PC-3 (cell line): ENCODE measurements around the gene MAMLD1. TPM values are rescaled to one million over a fixed set of nuclear protein-coding genes. Genes with fewer than 3 reads are reported as not detected.

Source experiments
- ATAC-seq: fragments of 200-7000 bp; cut with Tn5 transposase; 2 replicates; pipeline ENCODE4 v1.9.1; 2020; ENCODE audit warnings: mild to moderate bottlenecking, moderate library complexity
- BruUV-seq: library from RNA; stranded (reverse); fragments of 400-500 nt; replicated peaks from 2 replicates; lab custom pipeline; 2021; lab: Mats Ljungman, UMichigan
- CTCF ChIA-PET: fragments of 300-600 bp; sonication (Branson Sonifier 250); formaldehyde crosslinking; loops from one replicate; lab custom pipeline; 2022; ENCODE audit warnings: antibody characterized with exemption; lab: Charles Lee
- POLR2A ChIA-PET: fragments of 300-600 bp; sonication (Branson Sonifier 250); formaldehyde crosslinking; loops from one replicate; lab custom pipeline; 2022; ENCODE audit warnings: antibody characterized with exemption; ENCODE audit not compliant: unreplicated experiment; lab: Charles Lee
- DNase-seq: peaks from one replicate; pipeline ENCODE4 v3.0.0-alpha.2; 2015
- H2AFZ ChIP-seq: fragments of 300-600 bp; sonication (generic); 2 replicates; pipeline ENCODE4 v1.6.0; 2016; ENCODE audit warnings: antibody characterized with exemption, low read length
- H3F3A ChIP-seq: fragments of 300-600 bp; sonication (generic); one replicate; pipeline ENCODE4 v1.6.0; 2017; ENCODE audit warnings: antibody characterized with exemption, low read length, control low read depth, mild to moderate bottlenecking; ENCODE audit not compliant: unreplicated experiment
- H3K27ac ChIP-seq: fragments of 300-600 bp; sonication (generic); 2 replicates; pipeline ENCODE4 v1.5.1; 2016; ENCODE audit warnings: mild to moderate bottlenecking, low read length
- H3K27me3 ChIP-seq: fragments of 300-600 bp; sonication (generic); 2 replicates; pipeline ENCODE4 v1.6.1; 2016; ENCODE audit warnings: low read length, mixed read lengths
- H3K36me3 ChIP-seq: fragments of 300-600 bp; sonication (generic); 2 replicates; pipeline ENCODE4 v1.6.1; 2016; ENCODE audit warnings: low read depth, mixed run types, low read length, mixed read lengths
- H3K4me1 ChIP-seq: fragments of 300-600 bp; sonication (generic); 2 replicates; pipeline ENCODE4 v1.5.1; 2016; ENCODE audit warnings: low read length; ENCODE audit not compliant: insufficient read depth
- H3K4me2 ChIP-seq: fragments of 300-600 bp; sonication (generic); 2 replicates; pipeline ENCODE4 v1.6.0; 2016; ENCODE audit warnings: low read length
- H3K4me3 ChIP-seq: fragments of 300-600 bp; sonication (generic); 2 replicates; pipeline ENCODE4 v1.5.1; 2016; ENCODE audit warnings: mild to moderate bottlenecking, low read length, mixed read lengths
- H3K79me2 ChIP-seq: fragments of 300-600 bp; sonication (generic); 2 replicates; pipeline ENCODE4 v1.6.1; 2017; ENCODE audit warnings: low read length, mixed read lengths
- H3K9ac ChIP-seq: fragments of 300-600 bp; sonication (generic); 2 replicates; pipeline ENCODE4 v1.6.0; 2016; ENCODE audit warnings: mild to moderate bottlenecking, low read length
- H3K9me2 ChIP-seq: fragments of 300-600 bp; sonication (generic); replicated peaks from 2 replicates; pipeline ENCODE4 v1.6.1; 2016; ENCODE audit warnings: mixed run types, low read length, mixed read lengths
- H3K9me3 ChIP-seq: fragments of 300-600 bp; sonication (generic); 2 replicates; pipeline ENCODE4 v1.6.1; 2016; ENCODE audit warnings: low read length, mixed read lengths
- H4K20me1 ChIP-seq: fragments of 300-600 bp; sonication (generic); 2 replicates; pipeline ENCODE4 v1.6.1; 2016; ENCODE audit warnings: low read length, mixed read lengths
- EZH2 ChIP-seq: fragments of 300-600 bp; sonication (generic); IDR thresholded peaks from one replicate; pipeline ENCODE4 v1.6.1; 2017; ENCODE audit warnings: antibody characterized with exemption, mild to moderate bottlenecking, low read length; ENCODE audit not compliant: unreplicated experiment
- EZH2phosphoT487 ChIP-seq: fragments of 300-600 bp; sonication (generic); IDR thresholded peaks from 2 replicates; pipeline ENCODE4 v1.6.1; 2018; ENCODE audit warnings: mild to moderate bottlenecking, antibody characterized with exemption, low read length, borderline replicate concordance
- intact Hi-C: fragments of 100-400 bp; cut with micrococcal nuclease; formaldehyde crosslinking; loops from 2 replicates; pipeline ENCODE4 v1.9.0; 2023
- total RNA-seq: library from RNA; depleted of rRNA; stranded (reverse); fragments of >200 nt; gene quantifications from 2 replicates; pipeline ENCODE4 v1.2.3, GENCODE V29; 2014
- TF ChIP-seq, protein P1 (sequence below): fragments of 300-600 bp; sonication (generic); conservative IDR thresholded peaks from 2 replicates; pipeline ENCODE4 v1.5.1; 2017; ENCODE audit warnings: antibody characterized with exemption, low read depth, mild to moderate bottlenecking, low read length

MAMLD1 gene
- total RNA-seq, 1 experiment from 2014 or later: 2.8 TPM

DNA sequence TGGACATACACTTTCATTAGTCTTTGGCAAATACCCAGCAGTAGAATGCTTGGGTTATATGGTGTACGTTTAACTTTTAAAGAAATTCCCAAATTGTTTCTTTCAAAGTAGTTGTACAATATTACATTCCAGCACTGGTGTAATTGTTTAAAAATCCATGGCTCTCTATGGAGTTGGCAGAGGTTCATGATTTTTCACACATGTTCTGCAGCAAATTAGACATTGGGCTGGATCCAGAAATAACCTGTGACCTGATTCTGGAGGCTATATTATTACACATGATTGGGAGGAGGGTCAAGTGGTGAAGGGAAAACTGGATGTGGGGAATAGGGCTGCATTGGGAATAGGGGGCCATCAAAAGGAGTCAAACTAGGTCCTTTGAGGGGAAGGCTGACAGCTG is 41.9 kb downstream of the MAMLD1 start:
- no peak overlapping the region for H3K4me3 ChIP-seq
- no peak for ATAC-seq
- CTCF ChIA-PET: no interaction called here
- no TSS peak for BruUV-seq
- DNase-seq: no peak
- no peaks in the 10 kb centered on the region for H3F3A ChIP-seq
- no peaks in the 10 kb centered on the region for H3K9me3 ChIP-seq
- no peak overlapping the region for H3K4me2 ChIP-seq
- H3K4me1 ChIP-seq: no peaks in the 10 kb centered on the region
- no peaks in the 10 kb centered on the region for H3K36me3 ChIP-seq
- no peaks in the 10 kb centered on the region for H3K9me2 ChIP-seq
- intact Hi-C loops: no loop called here
- no peaks in the 10 kb centered on the region for H3K27me3 ChIP-seq
- TF ChIP-seq, protein P1, sequence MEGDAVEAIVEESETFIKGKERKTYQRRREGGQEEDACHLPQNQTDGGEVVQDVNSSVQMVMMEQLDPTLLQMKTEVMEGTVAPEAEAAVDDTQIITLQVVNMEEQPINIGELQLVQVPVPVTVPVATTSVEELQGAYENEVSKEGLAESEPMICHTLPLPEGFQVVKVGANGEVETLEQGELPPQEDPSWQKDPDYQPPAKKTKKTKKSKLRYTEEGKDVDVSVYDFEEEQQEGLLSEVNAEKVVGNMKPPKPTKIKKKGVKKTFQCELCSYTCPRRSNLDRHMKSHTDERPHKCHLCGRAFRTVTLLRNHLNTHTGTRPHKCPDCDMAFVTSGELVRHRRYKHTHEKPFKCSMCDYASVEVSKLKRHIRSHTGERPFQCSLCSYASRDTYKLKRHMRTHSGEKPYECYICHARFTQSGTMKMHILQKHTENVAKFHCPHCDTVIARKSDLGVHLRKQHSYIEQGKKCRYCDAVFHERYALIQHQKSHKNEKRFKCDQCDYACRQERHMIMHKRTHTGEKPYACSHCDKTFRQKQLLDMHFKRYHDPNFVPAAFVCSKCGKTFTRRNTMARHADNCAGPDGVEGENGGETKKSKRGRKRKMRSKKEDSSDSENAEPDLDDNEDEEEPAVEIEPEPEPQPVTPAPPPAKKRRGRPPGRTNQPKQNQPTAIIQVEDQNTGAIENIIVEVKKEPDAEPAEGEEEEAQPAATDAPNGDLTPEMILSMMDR: no peak
- TF ChIP-seq EZH2 (no peak), EZH2phosphoT487 (no peak)
- H3K27ac ChIP-seq: no peak overlapping the region
- no peak overlapping the region for H2AFZ ChIP-seq
- no peaks in the 10 kb centered on the region for H3K79me2 ChIP-seq
- H3K9ac ChIP-seq: no peak overlapping the region
- POLR2A ChIA-PET: no interaction called here
- H4K20me1 ChIP-seq: no peaks in the 10 kb centered on the region

DNA sequence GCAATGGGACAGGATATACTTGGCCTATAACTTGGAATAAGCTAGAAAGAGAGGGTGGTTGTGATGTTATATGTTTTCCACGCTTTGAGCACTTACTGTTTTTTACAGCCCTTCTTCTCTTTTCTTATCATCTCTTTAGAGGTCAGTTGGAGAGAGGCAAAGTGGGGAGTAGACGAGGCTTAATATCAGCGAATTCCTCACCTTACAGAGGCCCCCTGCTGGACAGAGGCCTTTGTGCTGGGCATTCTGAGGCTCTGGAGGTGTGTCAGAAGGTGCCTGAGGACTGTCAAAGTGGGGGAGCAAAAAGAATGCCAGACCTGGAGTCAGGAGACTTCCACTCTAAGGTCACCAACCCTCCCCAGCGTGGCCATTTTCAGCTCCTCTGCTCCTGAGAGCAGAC is 42.5 kb downstream of the MAMLD1 start:
- Histone ChIP-seq H2AFZ (no peak overlapping the region), H3F3A (no peaks in the 10 kb centered on the region), H3K9me2 (no peaks in the 10 kb centered on the region), H3K4me1 (no peaks in the 10 kb centered on the region), H4K20me1 (no peaks in the 10 kb centered on the region), H3K4me2 (no peak overlapping the region), H3K36me3 (no peaks in the 10 kb centered on the region), H3K4me3 (no peak overlapping the region), H3K79me2 (no peaks in the 10 kb centered on the region), H3K9me3 (no peaks in the 10 kb centered on the region), H3K27ac (no peak overlapping the region), H3K27me3 (no peaks in the 10 kb centered on the region), H3K9ac (no peak overlapping the region)
- no peak for ATAC-seq
- intact Hi-C loops: no loop called here
- TF ChIP-seq, protein P1: peak; percentile 52
- TF ChIP-seq EZH2phosphoT487: no peak
- DNase-seq: peak; percentile 14
- CTCF ChIA-PET: no interaction called here
- no TSS peak for BruUV-seq
- POLR2A ChIA-PET: no interaction called here

DNA sequence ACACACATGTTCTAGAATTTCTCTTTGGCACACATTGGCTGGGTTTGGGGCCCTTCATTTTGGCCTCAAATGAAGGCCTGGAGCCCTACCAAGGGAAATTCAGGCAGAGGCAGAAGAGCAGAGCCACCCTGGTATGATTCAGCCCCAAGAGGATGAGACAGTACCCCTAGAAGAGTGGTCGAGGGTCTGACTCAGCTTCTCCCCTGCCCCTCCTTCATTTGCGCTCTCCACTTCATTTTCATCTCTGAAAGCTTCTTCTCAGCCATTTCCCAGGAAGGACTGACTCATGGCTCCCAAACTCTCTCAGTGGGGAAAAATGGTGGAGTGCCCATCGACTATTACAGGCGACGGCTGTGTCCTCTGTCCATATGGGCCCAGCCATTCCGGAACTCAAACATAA is 43.5 kb downstream of the MAMLD1 start:
- Histone ChIP-seq H3K36me3 (no peaks in the 10 kb centered on the region), H3K9ac (no peak overlapping the region), H4K20me1 (no peaks in the 10 kb centered on the region), H3K4me1 (no peaks in the 10 kb centered on the region), H3K27me3 (no peaks in the 10 kb centered on the region), H3K79me2 (no peaks in the 10 kb centered on the region), H2AFZ (no peak overlapping the region), H3K9me3 (no peaks in the 10 kb centered on the region), H3K9me2 (no peaks in the 10 kb centered on the region), H3K4me2 (no peak overlapping the region), H3F3A (no peaks in the 10 kb centered on the region), H3K4me3 (no peak overlapping the region), H3K27ac (no peak overlapping the region)
- ChIA-PET CTCF (no interaction called here), POLR2A (no interaction called here)
- intact Hi-C loops: no loop called here
- ATAC-seq (no peak), DNase-seq (no peak)
- no peak for TF ChIP-seq EZH2phosphoT487
- TF ChIP-seq, protein P1: no peak
- TF ChIP-seq EZH2: no peak
- BruUV-seq: no TSS peak
